GM12891 (cell line): Measurements from ENCODE around the gene METTL9.

ENCODE experiments used
- DNase-seq: peaks from one replicate; pipeline ENCODE4 v3.0.0; 2011; ENCODE audit warnings: low spot score; ENCODE audit not compliant: insufficient read length
- FAIRE-seq: peaks from 2 replicates; lab custom pipeline; 2011; peaks lifted over from hg19 to GRCh38; lab: Jason Lieb, UNC
- PAX5 ChIP-seq: IDR thresholded peaks from 2 replicates; pipeline ENCODE4 v1.6.1; 2011; ENCODE audit warnings: low read length, moderate library complexity, mild to moderate bottlenecking; ENCODE audit not compliant: insufficient read depth, severe bottlenecking
- POLR2A ChIP-seq: IDR thresholded peaks from 2 replicates; pipeline ENCODE4 v1.6.1; 2011; ENCODE audit warnings: low read depth, low read length, control low read depth
- POLR2AphosphoS5 ChIP-seq: IDR thresholded peaks from 2 replicates; pipeline ENCODE4 v1.6.1; 2011; ENCODE audit warnings: low read depth, low read length, control low read depth
- POU2F2 ChIP-seq: IDR thresholded peaks from 2 replicates; pipeline ENCODE4 v1.6.1; 2011; ENCODE audit warnings: low read depth, mild to moderate bottlenecking, control low read depth, low read length, moderate library complexity
- SPI1 ChIP-seq: IDR thresholded peaks from 2 replicates; pipeline ENCODE4 v1.6.1; 2011; ENCODE audit warnings: low read depth, low read length, control low read depth
- TAF1 ChIP-seq: IDR thresholded peaks from 2 replicates; pipeline ENCODE4 v1.6.1; 2011; ENCODE audit warnings: low read depth, low read length, control low read depth

METTL9 gene

DNA sequence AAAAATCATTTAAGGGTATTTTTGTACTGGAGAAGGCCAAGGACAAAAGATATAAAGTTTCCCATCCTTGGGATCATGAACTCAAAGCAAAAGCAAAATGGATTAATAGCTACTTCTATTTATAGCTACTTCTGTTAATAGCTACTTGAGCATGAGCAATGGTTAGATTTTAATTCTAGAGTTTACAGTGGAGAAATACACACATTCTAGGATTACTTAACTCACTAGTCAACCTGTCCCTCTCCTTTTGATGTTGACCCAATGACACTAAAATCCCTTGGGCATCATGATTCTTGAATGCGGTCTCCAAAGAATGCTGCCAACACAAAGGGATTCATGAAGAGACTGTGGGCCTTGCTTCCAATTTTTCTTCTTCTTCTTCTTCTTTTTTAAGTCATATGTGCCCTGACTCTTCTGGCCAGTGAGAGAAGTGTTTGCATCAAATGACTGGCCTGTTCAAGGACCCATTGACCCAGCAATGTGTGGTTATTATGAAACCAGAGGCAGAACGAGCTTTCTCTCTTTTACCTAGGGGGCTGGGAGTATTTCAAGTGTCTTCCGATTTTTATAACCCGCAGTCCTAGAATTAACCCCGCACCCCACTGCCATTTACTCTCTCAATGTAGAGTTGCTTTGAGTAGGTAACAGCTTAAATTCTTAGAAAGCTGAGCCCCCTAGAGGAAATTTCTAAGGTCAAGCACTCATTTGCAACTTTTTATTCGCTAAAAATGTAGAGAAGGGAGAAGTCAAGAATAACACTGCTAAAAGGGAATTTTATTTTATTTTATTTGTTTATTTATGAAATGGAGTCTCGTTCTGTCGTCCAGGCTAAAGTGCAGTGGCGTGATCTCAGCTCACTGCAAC is 99.0 kb downstream of the METTL9 start:
- FAIRE-seq (no peak), DNase-seq (no peak)
- TF ChIP-seq SPI1 (no peak), TAF1 (no peak)

DNA sequence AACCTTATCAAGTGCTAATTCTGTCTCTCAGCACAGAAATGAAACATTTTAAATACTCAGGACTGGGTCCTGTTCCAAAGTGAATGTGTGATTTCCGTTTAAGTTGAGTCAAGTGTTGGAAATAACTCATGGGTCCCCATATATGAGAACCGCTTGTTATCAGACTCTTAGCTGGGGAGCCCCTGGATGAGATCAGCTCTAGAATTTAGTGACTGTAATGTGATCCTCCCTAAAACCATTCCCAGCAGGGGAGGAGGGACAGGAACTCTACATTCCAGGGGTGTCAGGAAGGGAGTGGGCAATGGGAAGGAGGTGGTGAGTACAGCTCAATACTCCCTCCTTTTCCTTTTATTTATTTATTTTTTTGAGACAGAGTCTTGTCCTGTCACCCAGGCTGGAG is 101.9 kb downstream of the METTL9 start:
- no peak for FAIRE-seq
- TF ChIP-seq PAX5, result no peak
- TF ChIP-seq POLR2AphosphoS5, result no peak
- TF ChIP-seq SPI1, result no peak
- TF ChIP-seq POLR2A, result no peak
- no peak for TF ChIP-seq TAF1
- no peak for TF ChIP-seq POU2F2
- no peak for DNase-seq

DNA sequence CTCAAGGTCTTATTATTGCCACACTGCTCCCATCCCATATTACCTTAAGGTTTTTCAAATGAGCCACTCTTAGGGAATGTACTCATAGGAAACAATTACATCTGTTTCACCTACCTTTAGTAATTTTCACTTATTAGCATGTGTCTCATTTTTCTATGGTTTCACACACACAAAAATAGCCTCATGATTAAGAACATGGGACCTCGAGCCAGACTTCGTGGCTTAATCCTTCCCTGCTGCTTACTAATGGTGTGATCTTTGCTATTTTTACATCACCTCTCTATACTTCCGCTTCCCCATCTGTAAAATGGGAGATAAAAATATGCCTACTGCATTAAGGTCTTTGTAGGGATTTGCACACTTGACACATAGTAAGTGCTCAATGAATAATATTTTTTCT is 102.9 kb downstream of the METTL9 start:
- TF ChIP-seq POLR2AphosphoS5 (no peak), PAX5 (no peak), TAF1 (no peak), SPI1 (no peak)
- FAIRE-seq (no peak), DNase-seq (no peak)

DNA sequence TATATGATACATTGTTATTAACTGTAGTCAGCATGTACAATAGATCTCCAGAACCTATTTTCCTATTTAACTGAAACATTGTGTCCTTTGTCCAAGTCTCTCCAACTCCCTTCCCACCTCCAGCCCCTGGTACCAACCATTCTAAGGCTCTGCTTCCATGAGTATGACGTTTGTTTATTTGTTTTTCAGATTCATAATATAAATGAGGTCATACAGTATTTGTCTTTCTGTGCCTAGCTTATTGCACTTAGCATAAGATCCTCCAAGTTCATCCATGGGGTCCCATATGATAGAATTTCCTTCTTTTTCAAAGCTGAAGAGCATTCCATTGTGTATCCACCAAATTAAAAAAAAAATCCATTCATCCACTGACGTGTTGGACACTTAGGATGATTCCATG is 103.8 kb downstream of the METTL9 start:
- FAIRE-seq (no peak), DNase-seq (no peak)
- TF ChIP-seq PAX5, result no peak
- no peak for TF ChIP-seq POLR2AphosphoS5
- no peak for TF ChIP-seq POU2F2
- TF ChIP-seq TAF1, result no peak
- TF ChIP-seq POLR2A, result no peak
- TF ChIP-seq SPI1, result no peak

DNA sequence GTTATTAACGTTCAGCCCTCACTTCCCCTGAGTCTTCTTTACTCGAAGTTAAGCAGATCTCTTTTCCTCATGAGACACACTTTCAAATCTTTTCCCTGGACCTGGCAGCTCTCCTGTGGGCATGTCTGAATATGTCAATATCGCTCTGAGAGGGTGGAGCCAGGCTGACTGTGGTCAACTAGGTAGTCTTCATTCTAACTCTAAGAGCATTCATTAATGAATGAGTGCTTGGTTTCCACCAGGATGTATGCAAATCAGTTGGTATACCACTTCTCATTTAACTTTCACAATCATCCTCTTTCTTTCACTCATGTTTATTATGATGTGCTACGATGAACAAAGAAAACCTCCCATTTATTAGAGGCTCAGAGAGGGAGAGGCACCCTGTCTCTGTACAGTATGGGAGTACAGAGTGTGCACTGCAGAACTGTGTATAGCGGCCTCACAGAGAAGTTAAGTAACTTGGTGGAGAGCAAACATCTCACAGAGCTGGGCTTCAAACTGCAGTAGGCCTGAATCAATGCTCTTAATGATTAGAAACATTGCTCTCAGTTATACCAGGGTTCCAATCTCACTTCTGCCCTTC is 104.3 kb downstream of the METTL9 start:
- FAIRE-seq (no peak), DNase-seq (no peak)
- TF ChIP-seq POLR2AphosphoS5 (no peak), POU2F2 (0 out of 2 replicates have a peak, but pooled peaks have one; percentile 10), TAF1 (no peak), PAX5 (no peak), POLR2A (no peak), SPI1 (no peak)

DNA sequence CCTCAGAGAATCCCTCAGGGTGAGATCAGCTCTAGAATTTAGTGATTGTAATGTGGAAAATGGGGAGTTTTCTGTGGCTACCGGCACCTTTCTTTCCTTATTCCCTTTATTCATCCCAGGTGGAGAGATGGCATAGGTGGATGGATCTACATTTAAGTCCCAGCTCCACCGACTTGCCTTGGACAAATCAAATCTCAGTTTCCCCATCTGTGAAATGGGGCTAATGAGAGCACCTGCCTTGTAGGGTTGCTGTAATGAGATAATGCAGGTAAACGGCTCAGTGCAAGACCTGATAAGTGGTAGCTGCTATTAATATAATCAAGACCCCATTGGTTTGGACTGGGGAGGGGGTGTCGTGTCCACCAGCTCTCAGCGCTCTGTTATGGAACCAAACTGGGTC is 104.9 kb downstream of the METTL9 start:
- FAIRE-seq, result no peak
- DNase-seq, result no peak
- TF ChIP-seq POU2F2, result no peak
- no peak for TF ChIP-seq PAX5
- no peak for TF ChIP-seq TAF1
- TF ChIP-seq POLR2A, result no peak
- no peak for TF ChIP-seq SPI1
- TF ChIP-seq POLR2AphosphoS5, result no peak

DNA sequence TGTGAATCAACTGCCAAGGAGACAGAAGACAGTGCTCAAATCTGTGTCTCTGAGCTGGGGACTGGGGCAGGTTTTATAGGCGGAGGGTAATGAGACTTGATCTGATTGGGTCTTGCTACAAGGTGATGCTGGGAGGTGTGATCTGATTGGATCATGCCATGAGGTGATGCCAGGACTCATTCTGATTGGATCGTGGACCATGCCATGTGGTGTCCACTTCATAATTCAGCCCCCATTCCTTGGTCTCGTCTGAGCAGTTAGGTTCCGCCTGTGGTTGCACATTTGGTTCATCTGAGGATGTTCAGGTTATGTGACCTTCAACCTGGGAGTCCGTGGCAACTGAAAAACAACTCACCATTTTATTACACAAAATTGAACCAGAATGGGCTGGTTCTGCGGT is 105.4 kb downstream of the METTL9 start:
- FAIRE-seq (no peak), DNase-seq (no peak)
- TF ChIP-seq POLR2AphosphoS5 (no peak), TAF1 (no peak), POU2F2 (no peak), SPI1 (no peak), PAX5 (no peak), POLR2A (no peak)
